Measurements from ENCODE around the gene CARS2.
"Not testable (repeated sequence)": the region's sequence is repeated elsewhere in the genome, so short reads cannot be mapped to it uniquely, and the experiment has no call there.

CARS2 gene

GRCh38 chr13:110615322-110616102 is 90.4 kb downstream of the CARS2 start, which contains the start of gene NAXD:
Gene NAXD (plus strand): TSS chr13:110615545. CDS start chr13:110615602, 57 bp downstream.
- peak; percentile 89 for DNase-seq

GRCh38 chr13:110615005-110615321 is 91.0 kb downstream of the CARS2 start:
- DNase-seq: no peak

GRCh38 chr13:110610955-110611595 is 94.8 kb downstream of the CARS2 start:
- no peak for DNase-seq

GRCh38 chr13:110607675-110608224 is 98.2 kb downstream of the CARS2 start:
- DNase-seq: no peak

- not testable (repeated sequence) for DNase-seq
Measured at GRCh38 chr13:110606281-110606680, 99.6 kb downstream of the CARS2 start.

- DNase-seq: no peak
Measured at GRCh38 chr13:110605132-110605531, 100.8 kb downstream of the CARS2 start.

GRCh38 chr13:110600980-110601379 is 104.9 kb downstream of the CARS2 start:
- no peak for DNase-seq

- DNase-seq: no peak
Measured at GRCh38 chr13:110600261-110600819, 105.6 kb downstream of the CARS2 start.

GRCh38 chr13:110597041-110597689 is 108.8 kb downstream of the CARS2 start:
- DNase-seq: no peak

GRCh38 chr13:110593430-110594130 is 112.3 kb downstream of the CARS2 start:
- DNase-seq: peak; percentile 50

GRCh38 chr13:110592665-110593064 is 113.3 kb downstream of the CARS2 start:
- DNase-seq: no peak
